ENCODE data around the gene PSD2.

- TF ChIP-seq EZH2 (IDR thresholded peaks at IDR 0.05; ENCODE audit: borderline replicate concordance, control insufficient read depth, low read depth, low read length), result no peak
- no peak for TF ChIP-seq SREBF1 (IDR thresholded peaks at IDR 0.05; ENCODE audit: low read length)
- no peak for TF ChIP-seq SIN3A (IDR thresholded peaks at IDR 0.05; ENCODE audit: low read depth, low read length)
- no peak for TF ChIP-seq CTCF (IDR thresholded peaks at IDR 0.05 in 2 of 3, conservative IDR thresholded peaks at IDR 0.05 in 1 of 3; ENCODE audit: control insufficient read depth in 2 of 3, extremely low read depth in 1 of 3, insufficient read depth in 1 of 3, low read depth in 3 of 3, low read length in 3 of 3)
- TF ChIP-seq ZSCAN29 (IDR thresholded peaks at IDR 0.05), result no peak
- TF ChIP-seq CBX3 (IDR thresholded peaks at IDR 0.05; ENCODE audit: borderline replicate concordance, low read depth), result no peak
- TF ChIP-seq ZNF274 (IDR thresholded peaks at IDR 0.05; ENCODE audit: insufficient read depth, insufficient read length), result no peak
- TF ChIP-seq RAD21 (IDR thresholded peaks at IDR 0.05; ENCODE audit: insufficient read depth, low read depth, low read length), result no peak
Observed at GRCh38 chr5:139767960-139768359, 27.6 kb upstream of the PSD2 start.

All from GM12878 (cell line).